Esophagus squamous epithelium (tissue), 4 donors: Measurements from ENCODE around the gene CREBL2.
"Not testable (repeated sequence)": the region's sequence is repeated elsewhere in the genome, so short reads cannot be mapped to it uniquely, and the experiment has no call there.

Experiments
- CTCF ChIP-seq, 6 experiments: fragments of 450-650 bp in 4 of 6; fragments of 200-600 bp in 2 of 6; sonication (generic) in 2 of 6; IDR thresholded peaks; one replicate each; pipeline ENCODE4 v1.5.1; 2016 to 2019; ENCODE audit warnings: antibody characterized with exemption in 6 of 6, mild to moderate bottlenecking in 4 of 6, moderate library complexity in 4 of 6
- POLR2A ChIP-seq, 4 donors: fragments of 450-650 bp; IDR thresholded peaks; one replicate each; pipeline ENCODE4 v1.6.1; 2017; ENCODE audit warnings: antibody characterized with exemption in 4 of 4, mild to moderate bottlenecking in 4 of 4, moderate library complexity in 3 of 4

GRCh38 chr12:12595929-12596328, 15.7 kb upstream of the CREBL2 start:
- TF ChIP-seq CTCF, POLR2A (IDR thresholded peaks at IDR 0.05): not testable (repeated sequence)
